ENCODE measurements around the gene BRINP1. TPM values are rescaled to one million over a fixed set of nuclear protein-coding genes. Genes with fewer than 3 reads are reported as not detected.

Gene BRINP1
- polyA plus RNA-seq, 1 experiment = not detected

GRCh38 chr9:119257592-119257991, 111.6 kb downstream of the BRINP1 start:
- H3K27me3 ChIP-seq (ENCODE audit: control insufficient read depth, insufficient read depth, low read length) = no peaks in the 10 kb centered on the region
- CTCF ChIA-PET = no interaction called here
- H3K4me3 ChIP-seq (ENCODE audit: low read depth, low read length) = no peak overlapping the region
- H3K27ac ChIP-seq (ENCODE audit: low read depth, low read length) = no peak overlapping the region
- TF ChIP-seq, protein P1, sequence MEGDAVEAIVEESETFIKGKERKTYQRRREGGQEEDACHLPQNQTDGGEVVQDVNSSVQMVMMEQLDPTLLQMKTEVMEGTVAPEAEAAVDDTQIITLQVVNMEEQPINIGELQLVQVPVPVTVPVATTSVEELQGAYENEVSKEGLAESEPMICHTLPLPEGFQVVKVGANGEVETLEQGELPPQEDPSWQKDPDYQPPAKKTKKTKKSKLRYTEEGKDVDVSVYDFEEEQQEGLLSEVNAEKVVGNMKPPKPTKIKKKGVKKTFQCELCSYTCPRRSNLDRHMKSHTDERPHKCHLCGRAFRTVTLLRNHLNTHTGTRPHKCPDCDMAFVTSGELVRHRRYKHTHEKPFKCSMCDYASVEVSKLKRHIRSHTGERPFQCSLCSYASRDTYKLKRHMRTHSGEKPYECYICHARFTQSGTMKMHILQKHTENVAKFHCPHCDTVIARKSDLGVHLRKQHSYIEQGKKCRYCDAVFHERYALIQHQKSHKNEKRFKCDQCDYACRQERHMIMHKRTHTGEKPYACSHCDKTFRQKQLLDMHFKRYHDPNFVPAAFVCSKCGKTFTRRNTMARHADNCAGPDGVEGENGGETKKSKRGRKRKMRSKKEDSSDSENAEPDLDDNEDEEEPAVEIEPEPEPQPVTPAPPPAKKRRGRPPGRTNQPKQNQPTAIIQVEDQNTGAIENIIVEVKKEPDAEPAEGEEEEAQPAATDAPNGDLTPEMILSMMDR (IDR thresholded peaks at IDR 0.05; ENCODE audit: low read depth, low read length) = no peak
- H3K9me3 ChIP-seq (ENCODE audit: control insufficient read depth, insufficient read depth, low read length) = peaks cover 13% of the 10 kb centered on the region
- no peak for DNase-seq (ENCODE audit: low read depth, low spot score)
- POLR2A ChIA-PET = no interaction called here

GRCh38 chr9:119255116-119255515, 114.1 kb downstream of the BRINP1 start:
- H3K27ac ChIP-seq (ENCODE audit: low read depth, low read length) = no peak overlapping the region
- H3K27me3 ChIP-seq (ENCODE audit: control insufficient read depth, insufficient read depth, low read length) = no peaks in the 10 kb centered on the region
- peaks cover 21% of the 10 kb centered on the region for H3K9me3 ChIP-seq (ENCODE audit: control insufficient read depth, insufficient read depth, low read length)
- H3K4me3 ChIP-seq (ENCODE audit: low read depth, low read length) = no peak overlapping the region
- CTCF ChIA-PET = no interaction called here
- TF ChIP-seq, protein P1 (IDR thresholded peaks at IDR 0.05; ENCODE audit: low read depth, low read length) = no peak
- POLR2A ChIA-PET = no interaction called here
- no peak for DNase-seq (ENCODE audit: low read depth, low spot score)

DNA sequence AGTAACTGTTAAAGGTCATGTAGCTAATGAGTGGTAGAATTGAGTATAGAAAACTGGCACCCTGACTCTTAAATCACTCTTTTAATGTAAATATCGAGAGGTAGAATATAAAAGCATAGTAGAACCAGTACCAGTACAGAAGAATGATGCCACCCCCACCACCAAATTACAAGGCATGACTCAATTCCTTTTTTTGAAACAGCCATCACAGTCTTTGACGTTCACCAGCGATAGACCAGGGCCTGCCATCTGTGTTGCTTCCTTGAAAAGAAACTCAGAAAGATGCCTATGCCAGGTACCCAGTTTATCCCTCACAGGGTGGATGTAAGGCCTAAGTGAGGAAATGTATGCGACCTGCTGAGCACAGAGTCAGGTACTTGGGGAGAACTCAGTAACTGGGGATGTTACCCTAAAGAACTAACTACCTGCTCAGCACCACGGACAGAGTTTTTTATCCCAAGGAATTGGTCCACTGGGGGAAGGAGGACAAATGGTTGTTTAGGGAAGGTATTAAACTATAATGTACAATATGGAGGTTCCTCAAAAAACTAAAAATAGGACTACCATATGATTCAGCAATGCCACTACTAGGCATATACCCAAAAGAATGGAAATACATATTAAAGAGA, 116.5 kb downstream of the BRINP1 start:
- no peak overlapping the region for H3K4me3 ChIP-seq (ENCODE audit: low read depth, low read length)
- TF ChIP-seq, protein P1 (IDR thresholded peaks at IDR 0.05; ENCODE audit: low read depth, low read length) = no peak
- peaks cover 23% of the 10 kb centered on the region for H3K9me3 ChIP-seq (ENCODE audit: control insufficient read depth, insufficient read depth, low read length)
- H3K27ac ChIP-seq (ENCODE audit: low read depth, low read length) = no peak overlapping the region
- ChIA-PET POLR2A (no interaction called here), CTCF (no interaction called here)
- no peaks in the 10 kb centered on the region for H3K27me3 ChIP-seq (ENCODE audit: control insufficient read depth, insufficient read depth, low read length)
- no peak for DNase-seq (ENCODE audit: low read depth, low spot score)

- Histone ChIP-seq H3K9me3 (ENCODE audit: control insufficient read depth, insufficient read depth, low read length) (peaks cover 29% of the 10 kb centered on the region), H3K27me3 (ENCODE audit: control insufficient read depth, insufficient read depth, low read length) (no peaks in the 10 kb centered on the region), H3K4me3 (ENCODE audit: low read depth, low read length) (no peak overlapping the region), H3K27ac (ENCODE audit: low read depth, low read length) (no peak overlapping the region)
- CTCF ChIA-PET = no interaction called here
- POLR2A ChIA-PET = no interaction called here
- DNase-seq (ENCODE audit: low read depth, low spot score) = no peak
- TF ChIP-seq, protein P1 (IDR thresholded peaks at IDR 0.05; ENCODE audit: low read depth, low read length) = no peak
Measured at GRCh38 chr9:119251936-119252335, 117.3 kb downstream of the BRINP1 start.

- TF ChIP-seq, protein P1 (IDR thresholded peaks at IDR 0.05; ENCODE audit: low read depth, low read length) = no peak
- H3K4me3 ChIP-seq (ENCODE audit: low read depth, low read length) = no peak overlapping the region
- H3K27ac ChIP-seq (ENCODE audit: low read depth, low read length) = no peak overlapping the region
- ChIA-PET POLR2A (no interaction called here), CTCF (no interaction called here)
- H3K9me3 ChIP-seq (ENCODE audit: control insufficient read depth, insufficient read depth, low read length) = peaks cover 28% of the 10 kb centered on the region
- H3K27me3 ChIP-seq (ENCODE audit: control insufficient read depth, insufficient read depth, low read length) = no peaks in the 10 kb centered on the region
- DNase-seq (ENCODE audit: low read depth, low spot score) = no peak
Measured at GRCh38 chr9:119250730-119251129, 118.5 kb downstream of the BRINP1 start.
